GM19351 (cell line): ENCODE data around the gene BCLAF3.

ENCODE experiments used
- ATAC-seq: cut with Tn5 transposase; IDR thresholded peaks from one replicate; pipeline ENCODE4 v1.9.1; 2021; ENCODE audit warnings: mild to moderate bottlenecking, moderate library complexity; ENCODE audit not compliant: unreplicated experiment

Gene BCLAF3

GRCh38 chrX:19972984-19973383 is 17.9 kb downstream of the BCLAF3 start:
- ATAC-seq = no peak

DNA sequence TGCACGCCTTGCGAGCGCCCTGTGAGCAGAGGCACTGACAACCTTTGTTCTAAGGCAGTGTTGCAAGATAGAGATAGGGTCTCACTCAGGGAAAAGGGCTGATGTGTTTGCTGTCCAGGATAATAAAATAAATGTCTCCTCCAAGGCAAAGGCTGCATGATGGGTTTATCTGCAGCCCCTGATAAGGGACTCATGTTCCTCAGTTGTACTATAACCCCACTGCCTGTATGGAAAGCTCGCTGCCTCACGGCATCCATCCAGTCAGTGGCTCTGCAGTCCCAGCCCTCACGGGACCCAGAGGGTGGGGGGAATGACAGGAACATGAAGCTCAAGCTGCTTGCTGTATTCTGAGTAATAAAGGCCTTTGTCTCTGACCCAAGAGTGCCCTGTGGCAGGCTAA is 22.6 kb downstream of the BCLAF3 start:
- no peak for ATAC-seq

DNA sequence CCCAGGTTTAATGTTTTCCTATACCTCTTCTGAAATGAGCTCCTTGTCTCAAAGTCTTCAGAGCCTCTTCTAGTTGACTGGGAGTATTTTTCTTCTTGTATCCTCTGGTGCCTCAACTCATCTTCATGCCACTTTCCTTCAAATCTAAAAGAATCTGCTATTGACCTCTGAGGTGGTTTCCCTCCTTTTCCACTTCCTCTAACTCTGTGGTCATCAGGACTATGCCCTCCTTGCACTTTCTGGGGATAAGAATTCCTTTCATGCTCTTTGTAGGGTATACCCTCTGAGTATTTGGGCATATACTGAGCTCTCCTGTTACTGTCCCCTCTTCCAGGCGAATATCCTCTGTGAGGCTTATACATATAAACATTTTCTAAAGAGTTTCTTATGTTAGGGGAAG is 24.8 kb downstream of the BCLAF3 start:
- no peak for ATAC-seq

DNA sequence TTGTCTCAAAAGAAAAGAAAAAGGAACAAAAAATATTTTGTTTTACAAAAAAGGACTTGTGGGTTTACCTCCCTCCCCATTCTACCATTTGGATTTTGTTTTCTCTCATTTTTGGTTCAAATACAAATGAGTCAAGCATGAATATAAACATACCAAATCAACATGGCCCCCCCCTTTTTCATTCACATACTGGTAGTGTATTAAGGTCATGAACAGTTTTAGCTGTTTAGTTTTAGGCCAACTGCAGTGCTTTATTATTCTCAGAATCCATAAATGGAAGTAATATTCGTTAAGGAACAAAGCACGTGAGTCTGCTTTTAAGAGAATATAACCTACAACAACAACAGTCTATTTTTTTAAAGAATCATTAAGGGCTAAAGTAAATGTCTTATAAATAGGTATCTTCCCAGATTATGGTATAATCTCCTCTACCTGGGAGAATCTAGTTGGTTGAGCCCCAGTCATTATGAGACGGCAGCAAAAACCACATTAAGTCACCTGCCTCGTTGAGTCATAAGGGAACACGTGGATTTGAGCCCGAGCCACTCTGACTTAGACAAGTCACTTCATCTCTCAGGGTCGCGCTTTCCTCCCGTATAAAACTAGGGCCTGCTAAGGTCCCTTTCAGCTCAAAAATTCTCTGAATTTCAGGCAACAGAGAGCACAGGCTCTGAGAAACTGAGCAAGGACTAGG is 26.7 kb downstream of the BCLAF3 start:
- ATAC-seq = peak; percentile 94

DNA sequence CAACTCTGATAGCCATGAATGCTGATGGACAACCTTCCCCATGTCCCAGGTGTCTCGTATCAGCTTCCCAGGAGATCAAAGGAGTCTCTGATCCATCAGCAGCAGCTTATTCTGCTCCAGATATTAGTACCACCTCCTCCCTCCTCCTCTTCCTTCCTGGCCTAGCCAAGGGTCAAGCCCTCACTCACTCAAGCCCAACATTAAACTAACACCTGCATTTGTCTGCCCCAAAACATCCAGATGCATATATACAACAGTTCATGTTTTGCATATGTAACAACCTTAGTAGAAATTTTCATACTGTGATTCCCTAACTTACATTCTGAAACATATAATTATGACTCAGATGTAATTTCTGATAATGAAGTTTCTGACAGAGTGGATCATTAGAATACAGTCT is 29.9 kb downstream of the BCLAF3 start:
- no peak for ATAC-seq

- ATAC-seq = no peak
Observed at GRCh38 chrX:19958552-19959486, 32.0 kb downstream of the BCLAF3 start.

DNA sequence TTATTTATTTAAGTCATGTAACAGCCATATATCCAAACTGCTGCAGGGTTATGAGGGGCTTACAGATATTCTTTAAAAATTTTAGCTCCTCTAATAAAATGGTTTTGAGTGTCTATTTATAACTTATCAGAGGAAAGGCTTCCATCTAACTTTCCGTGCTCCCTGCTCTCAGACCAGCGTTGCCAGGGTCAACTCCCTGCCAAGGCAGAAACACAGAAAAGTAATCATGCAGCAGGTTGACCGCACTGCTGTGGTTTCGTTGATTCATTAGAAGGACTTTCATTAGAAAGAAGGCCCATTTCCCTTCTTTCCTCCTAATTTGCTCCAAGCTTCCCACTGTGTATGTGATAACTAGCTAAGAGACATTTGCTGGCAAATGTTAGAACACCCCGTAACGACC is 33.9 kb downstream of the BCLAF3 start:
- ATAC-seq = no peak

GRCh38 chrX:19956306-19956705 is 34.6 kb downstream of the BCLAF3 start:
- ATAC-seq = no peak

- ATAC-seq = no peak
Observed at GRCh38 chrX:19955306-19955705, 35.6 kb downstream of the BCLAF3 start.

DNA sequence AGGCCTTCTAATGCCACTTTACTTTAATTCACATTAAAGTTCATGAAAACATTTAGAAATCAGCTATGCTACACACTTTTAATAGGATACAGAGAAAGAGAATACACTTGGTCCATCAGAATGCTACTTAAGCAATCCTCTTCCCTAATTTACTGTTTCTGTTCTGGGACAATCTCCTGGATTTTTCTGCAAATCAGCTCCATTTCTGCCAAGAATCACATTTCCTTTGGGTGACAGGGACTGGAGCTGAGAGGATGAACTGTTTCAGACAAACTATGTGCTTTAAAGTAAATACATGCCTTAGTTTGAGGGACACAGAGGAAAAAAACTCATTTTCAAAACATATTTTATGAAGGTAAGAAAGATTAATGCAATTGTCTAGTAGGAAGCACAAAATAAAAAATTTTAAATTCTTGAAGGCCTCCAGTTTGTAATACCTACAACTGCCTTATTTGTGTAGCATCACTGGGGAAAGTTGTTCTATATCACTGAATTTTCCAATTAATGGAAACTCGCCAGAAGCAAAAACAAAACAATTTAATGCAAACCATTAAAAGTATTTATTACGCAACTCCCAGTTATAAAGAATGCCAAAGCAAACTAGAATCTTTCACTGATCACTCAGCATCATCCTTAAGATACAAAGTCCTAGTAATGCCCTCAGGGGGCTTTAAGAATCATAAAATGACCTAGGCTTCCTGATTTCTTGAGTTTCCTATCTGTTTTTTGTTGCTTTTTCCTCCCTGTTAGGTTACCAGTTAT is 36.3 kb downstream of the BCLAF3 start:
- no peak for ATAC-seq

DNA sequence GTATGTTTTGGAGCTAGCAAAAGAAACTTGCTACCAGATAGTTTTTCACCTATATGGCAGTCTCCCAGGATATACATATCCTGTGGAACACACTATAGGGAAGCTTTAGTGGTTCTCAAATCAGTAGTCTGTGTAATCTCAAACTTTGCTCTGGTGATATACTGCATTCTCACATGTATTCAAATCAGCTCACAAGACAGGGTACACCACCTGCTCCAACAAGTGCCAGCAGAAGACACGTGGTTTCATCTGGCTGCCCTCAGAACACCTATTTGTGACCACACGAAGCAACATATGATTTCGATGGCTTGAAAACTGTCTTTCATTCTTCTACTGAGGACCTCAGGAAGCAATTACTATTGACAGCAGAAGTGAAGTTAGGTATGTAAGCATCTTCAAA is 37.7 kb downstream of the BCLAF3 start:
- ATAC-seq = no peak

DNA sequence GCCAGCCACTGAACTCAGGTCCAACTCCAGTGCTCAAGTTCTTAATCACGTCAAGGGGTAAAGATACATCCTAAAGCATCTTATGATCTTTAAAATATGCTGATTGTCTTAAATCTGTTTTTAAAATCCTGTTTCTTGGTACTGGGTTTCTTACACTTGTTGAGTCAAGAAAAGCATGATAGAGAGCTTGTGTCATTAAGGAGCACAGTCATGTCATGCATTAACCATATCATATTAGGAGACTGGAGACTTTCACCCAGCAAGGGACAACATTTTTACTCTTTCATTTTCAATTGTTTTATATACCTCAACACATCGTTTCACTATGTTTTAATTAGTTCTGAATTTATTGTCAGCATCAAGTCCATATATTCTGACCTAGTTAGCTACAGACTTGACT is 41.5 kb downstream of the BCLAF3 start:
- no peak for ATAC-seq

- no peak for ATAC-seq
Observed at GRCh38 chrX:19947612-19948011, 43.2 kb downstream of the BCLAF3 start.
